Measurements from ENCODE around the gene CA10. TPM values are rescaled to one million over a fixed set of nuclear protein-coding genes. Genes with fewer than 3 reads are reported as not detected.
A peak's percentile ranks its signal among the peaks of the same experiment; 100 is the strongest.

Gene CA10
- total and polyA plus RNA-seq, 2 experiments from 2014 or later = 0.33 TPM; not detected in 1

- no peak overlapping the region for H3K4me2 ChIP-seq
- no peaks in the 10 kb centered on the region for H3K4me1 ChIP-seq (ENCODE audit: insufficient read depth)
- no peaks in the 10 kb centered on the region for H3K79me2 ChIP-seq
- no peaks in the 10 kb centered on the region for H3K27me3 ChIP-seq
- DNase-seq (ENCODE audit: low spot score) = peak; percentile 7
- 55% methylated on average over 2 of the region's 2 CpGs for WGBS (ENCODE audit: low lambda C conversion rate, missing lambda C conversion rate)
- no peak overlapping the region for H3K4me3 ChIP-seq
- H3K27ac ChIP-seq = no peak overlapping the region
- no peaks in the 10 kb centered on the region for H4K20me1 ChIP-seq (ENCODE audit: insufficient read depth, poor library complexity, severe bottlenecking)
- TF ChIP-seq EZH2phosphoT487 (IDR thresholded peaks at IDR 0.05; ENCODE audit: low read depth, severe bottlenecking, unreplicated experiment) (no peak), CTCF (IDR thresholded peaks at IDR 0.05; ENCODE audit: poor library complexity) (no peak), EZH2 (IDR thresholded peaks at IDR 0.05; ENCODE audit: borderline replicate concordance) (no peak)
- H3K9me2 ChIP-seq (replicated peaks; ENCODE audit: insufficient read depth) = no peaks in the 10 kb centered on the region
- no peak overlapping the region for H2AFZ ChIP-seq
- no peaks in the 10 kb centered on the region for H3K9me3 ChIP-seq (ENCODE audit: low read depth)
- H3K36me3 ChIP-seq (replicated peaks; ENCODE audit: insufficient read depth, low read depth) = no peaks in the 10 kb centered on the region
Observed at GRCh38 chr17:51997723-51998122, 160.8 kb downstream of the CA10 start.

- Histone ChIP-seq H3K27me3 (no peaks in the 10 kb centered on the region), H3K9me3 (ENCODE audit: low read depth) (no peaks in the 10 kb centered on the region), H3K36me3 (replicated peaks; ENCODE audit: insufficient read depth, low read depth) (no peaks in the 10 kb centered on the region), H3K79me2 (no peaks in the 10 kb centered on the region), H4K20me1 (ENCODE audit: insufficient read depth, poor library complexity, severe bottlenecking) (no peaks in the 10 kb centered on the region), H3K4me2 (no peak overlapping the region), H3K27ac (no peak overlapping the region), H3K9me2 (replicated peaks; ENCODE audit: insufficient read depth) (no peaks in the 10 kb centered on the region), H3K4me1 (ENCODE audit: insufficient read depth) (no peaks in the 10 kb centered on the region), H3K4me3 (no peak overlapping the region), H2AFZ (no peak overlapping the region)
- DNase-seq (ENCODE audit: low spot score) = no peak
- TF ChIP-seq EZH2phosphoT487 (IDR thresholded peaks at IDR 0.05; ENCODE audit: low read depth, severe bottlenecking, unreplicated experiment) = no peak
- TF ChIP-seq EZH2 (IDR thresholded peaks at IDR 0.05; ENCODE audit: borderline replicate concordance) = no peak
- no peak for TF ChIP-seq CTCF (IDR thresholded peaks at IDR 0.05; ENCODE audit: poor library complexity)
Observed at GRCh38 chr17:51995797-51996403, 162.6 kb downstream of the CA10 start.

- no peak overlapping the region for H3K27ac ChIP-seq
- no peaks in the 10 kb centered on the region for H3K79me2 ChIP-seq
- no peaks in the 10 kb centered on the region for H3K4me1 ChIP-seq (ENCODE audit: insufficient read depth)
- H3K4me2 ChIP-seq = no peak overlapping the region
- no peak overlapping the region for H3K4me3 ChIP-seq
- H3K9me2 ChIP-seq (replicated peaks; ENCODE audit: insufficient read depth) = no peaks in the 10 kb centered on the region
- H2AFZ ChIP-seq = no peak overlapping the region
- H3K9me3 ChIP-seq (ENCODE audit: low read depth) = no peaks in the 10 kb centered on the region
- no peaks in the 10 kb centered on the region for H3K36me3 ChIP-seq (replicated peaks; ENCODE audit: insufficient read depth, low read depth)
- H3K27me3 ChIP-seq = no peaks in the 10 kb centered on the region
- 91% methylated on average over 8 of the region's 8 CpGs for WGBS (ENCODE audit: low lambda C conversion rate, missing lambda C conversion rate)
- H4K20me1 ChIP-seq (ENCODE audit: insufficient read depth, poor library complexity, severe bottlenecking) = no peaks in the 10 kb centered on the region
- DNase-seq (ENCODE audit: low spot score) = no peak
- TF ChIP-seq EZH2phosphoT487 (IDR thresholded peaks at IDR 0.05; ENCODE audit: low read depth, severe bottlenecking, unreplicated experiment) = no peak
Observed at GRCh38 chr17:51992864-51993416, 165.6 kb downstream of the CA10 start.

- H3K4me3 ChIP-seq = no peak overlapping the region
- H4K20me1 ChIP-seq (ENCODE audit: insufficient read depth, poor library complexity, severe bottlenecking) = no peaks in the 10 kb centered on the region
- no peak for DNase-seq (ENCODE audit: low spot score)
- H2AFZ ChIP-seq = no peak overlapping the region
- H3K4me1 ChIP-seq (ENCODE audit: insufficient read depth) = no peaks in the 10 kb centered on the region
- TF ChIP-seq EZH2phosphoT487 (IDR thresholded peaks at IDR 0.05; ENCODE audit: low read depth, severe bottlenecking, unreplicated experiment) = no peak
- TF ChIP-seq EZH2 (IDR thresholded peaks at IDR 0.05; ENCODE audit: borderline replicate concordance) = no peak
- no peak for TF ChIP-seq CTCF (IDR thresholded peaks at IDR 0.05; ENCODE audit: poor library complexity)
- no peak overlapping the region for H3K27ac ChIP-seq
- H3K9me3 ChIP-seq (ENCODE audit: low read depth) = no peaks in the 10 kb centered on the region
- H3K9me2 ChIP-seq (replicated peaks; ENCODE audit: insufficient read depth) = no peaks in the 10 kb centered on the region
- H3K79me2 ChIP-seq = no peaks in the 10 kb centered on the region
- 59% methylated on average over 1 of the region's 1 CpG for WGBS (ENCODE audit: low lambda C conversion rate, missing lambda C conversion rate)
- H3K4me2 ChIP-seq = no peak overlapping the region
- H3K27me3 ChIP-seq = no peaks in the 10 kb centered on the region
- H3K36me3 ChIP-seq (replicated peaks; ENCODE audit: insufficient read depth, low read depth) = no peaks in the 10 kb centered on the region
Observed at GRCh38 chr17:51971121-51971520, 187.4 kb downstream of the CA10 start.
